ENCODE measurements around the gene H2AZ1. TPM values are rescaled to one million over a fixed set of nuclear protein-coding genes. Genes with fewer than 3 reads are reported as not detected.

The H2AZ1 gene
- total and polyA plus RNA-seq, 4 donors, result 28.5 to 139 (median 103) TPM

DNA sequence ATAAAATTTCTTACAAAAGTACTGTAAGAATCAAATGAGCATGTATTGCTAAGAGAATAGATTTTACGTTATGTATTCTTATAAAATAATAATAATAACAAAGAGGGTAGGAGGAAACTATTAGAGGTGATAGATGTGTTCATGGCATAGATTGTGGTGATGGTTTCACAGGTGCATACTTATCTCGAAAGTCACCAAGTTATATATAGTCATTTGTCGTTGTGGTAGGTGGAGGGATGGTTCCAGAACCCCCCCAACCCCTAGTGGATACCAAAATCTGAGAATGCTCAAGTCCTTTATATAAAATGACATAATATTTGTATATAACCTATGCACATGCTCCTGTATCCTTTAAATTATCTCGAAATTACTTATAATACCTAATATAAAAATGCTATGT is 36.7 kb upstream of the H2AZ1 start:
- WGBS, result 89% methylated on average over 4 of the region's 4 CpGs
- H3K27me3 ChIP-seq (ENCODE audit: control insufficient read depth in 4 of 4, insufficient read depth in 4 of 4, low read length in 3 of 4), result no peaks in the 10 kb centered on the region
- no peaks in the 10 kb centered on the region for H3K9me3 ChIP-seq (ENCODE audit: control insufficient read depth in 4 of 4, low read length in 3 of 4)
- no peaks in the 10 kb centered on the region for H3K4me1 ChIP-seq (ENCODE audit: control insufficient read depth in 4 of 4, insufficient read depth in 4 of 4, low read length in 3 of 4)
- H3K9ac ChIP-seq (ENCODE audit: low read depth in 1 of 2, low read length in 2 of 2), result no peak overlapping the region
- no peak overlapping the region for H3K27ac ChIP-seq (ENCODE audit: low read depth in 1 of 2, low read length in 2 of 2)
- no peaks in the 10 kb centered on the region for H3K36me3 ChIP-seq (ENCODE audit: control insufficient read depth in 4 of 4, insufficient read depth in 3 of 4, low read depth in 1 of 4, low read length in 3 of 4)
- no peak overlapping the region for H3K4me3 ChIP-seq (ENCODE audit: low read depth in 1 of 3, low read length in 3 of 3)
- TF ChIP-seq, protein P1, sequence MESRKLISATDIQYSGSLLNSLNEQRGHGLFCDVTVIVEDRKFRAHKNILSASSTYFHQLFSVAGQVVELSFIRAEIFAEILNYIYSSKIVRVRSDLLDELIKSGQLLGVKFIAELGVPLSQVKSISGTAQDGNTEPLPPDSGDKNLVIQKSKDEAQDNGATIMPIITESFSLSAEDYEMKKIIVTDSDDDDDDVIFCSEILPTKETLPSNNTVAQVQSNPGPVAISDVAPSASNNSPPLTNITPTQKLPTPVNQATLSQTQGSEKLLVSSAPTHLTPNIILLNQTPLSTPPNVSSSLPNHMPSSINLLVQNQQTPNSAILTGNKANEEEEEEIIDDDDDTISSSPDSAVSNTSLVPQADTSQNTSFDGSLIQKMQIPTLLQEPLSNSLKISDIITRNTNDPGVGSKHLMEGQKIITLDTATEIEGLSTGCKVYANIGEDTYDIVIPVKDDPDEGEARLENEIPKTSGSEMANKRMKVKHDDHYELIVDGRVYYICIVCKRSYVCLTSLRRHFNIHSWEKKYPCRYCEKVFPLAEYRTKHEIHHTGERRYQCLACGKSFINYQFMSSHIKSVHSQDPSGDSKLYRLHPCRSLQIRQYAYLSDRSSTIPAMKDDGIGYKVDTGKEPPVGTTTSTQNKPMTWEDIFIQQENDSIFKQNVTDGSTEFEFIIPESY (IDR thresholded peaks at IDR 0.05), result no peak
- TF ChIP-seq HNF4G (IDR thresholded peaks at IDR 0.05) (no peak), YY1 (IDR thresholded peaks at IDR 0.05) (no peak), TAF1 (conservative IDR thresholded peaks at IDR 0.05) (no peak), FOXA1 (IDR thresholded peaks at IDR 0.05) (no peak), SP1 (IDR thresholded peaks at IDR 0.05) (no peak), RAD21 (IDR thresholded peaks at IDR 0.05) (no peak), HNF4A (conservative IDR thresholded peaks at IDR 0.05) (no peak)
- TF ChIP-seq, protein P2, sequence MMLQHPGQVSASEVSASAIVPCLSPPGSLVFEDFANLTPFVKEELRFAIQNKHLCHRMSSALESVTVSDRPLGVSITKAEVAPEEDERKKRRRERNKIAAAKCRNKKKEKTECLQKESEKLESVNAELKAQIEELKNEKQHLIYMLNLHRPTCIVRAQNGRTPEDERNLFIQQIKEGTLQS (IDR thresholded peaks at IDR 0.05), result no peak
- DNase-seq (ENCODE audit: low spot score), result no peak

DNA sequence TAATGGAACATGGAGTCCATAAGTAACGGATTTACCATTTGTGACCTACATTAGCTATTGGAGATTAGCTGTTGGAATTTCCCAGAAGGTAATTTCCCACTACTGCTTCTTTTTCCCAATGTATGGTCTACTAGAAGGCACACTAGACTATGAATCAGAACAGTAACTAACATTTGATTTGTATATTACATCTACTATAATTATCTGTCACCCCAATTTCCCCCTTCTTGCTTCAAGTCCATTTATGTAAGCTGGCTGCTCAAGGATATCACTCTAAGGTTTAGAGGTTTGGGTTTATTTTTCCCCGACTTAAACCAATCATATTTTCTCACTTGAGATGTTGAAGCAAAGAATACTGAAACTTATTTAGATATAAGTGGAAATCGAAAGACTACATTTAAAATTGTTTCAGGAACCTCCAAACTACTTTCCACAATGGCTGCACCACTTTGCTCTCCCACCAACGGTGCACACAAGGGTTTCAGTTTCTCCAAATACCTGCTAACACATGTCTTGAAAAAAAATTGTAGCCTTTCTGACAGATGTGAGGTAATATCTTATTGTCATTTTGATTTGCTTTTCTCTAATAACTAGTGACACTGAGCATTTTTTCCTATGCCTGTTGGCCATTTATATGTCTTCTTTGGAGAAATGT is 33.3 kb upstream of the H2AZ1 start:
- Histone ChIP-seq H3K27ac (ENCODE audit: low read depth in 1 of 2, low read length in 2 of 2) (no peak overlapping the region), H3K4me3 (ENCODE audit: low read depth in 1 of 3, low read length in 3 of 3) (no peak overlapping the region), H3K9ac (ENCODE audit: low read depth in 1 of 2, low read length in 2 of 2) (no peak overlapping the region), H3K36me3 (ENCODE audit: control insufficient read depth in 4 of 4, insufficient read depth in 3 of 4, low read depth in 1 of 4, low read length in 3 of 4) (no peaks in the 10 kb centered on the region), H3K27me3 (ENCODE audit: control insufficient read depth in 4 of 4, insufficient read depth in 4 of 4, low read length in 3 of 4) (no peaks in the 10 kb centered on the region), H3K4me1 (ENCODE audit: control insufficient read depth in 4 of 4, insufficient read depth in 4 of 4, low read length in 3 of 4) (no peaks in the 10 kb centered on the region), H3K9me3 (ENCODE audit: control insufficient read depth in 4 of 4, low read length in 3 of 4) (no peaks in the 10 kb centered on the region)
- TF ChIP-seq EGR1 (IDR thresholded peaks at IDR 0.05; ENCODE audit: low read depth in 2 of 2) (no peak), FOXA1 (IDR thresholded peaks at IDR 0.05) (no peak), FOXA2 (IDR thresholded peaks at IDR 0.05) (no peak), HNF4A (conservative IDR thresholded peaks at IDR 0.05) (no peak), YY1 (IDR thresholded peaks at IDR 0.05) (no peak), RAD21 (IDR thresholded peaks at IDR 0.05) (no peak), GABPA (IDR thresholded peaks at IDR 0.05 in 1 of 2, conservative IDR thresholded peaks at IDR 0.05 in 1 of 2) (no peak), HNF4G (IDR thresholded peaks at IDR 0.05) (no peak), SP1 (IDR thresholded peaks at IDR 0.05) (no peak), TAF1 (conservative IDR thresholded peaks at IDR 0.05) (no peak), RXRA (IDR thresholded peaks at IDR 0.05) (no peak), JUND (IDR thresholded peaks at IDR 0.05) (no peak)
- TF ChIP-seq, protein P2 (IDR thresholded peaks at IDR 0.05), result no peak
- TF ChIP-seq, protein P3, sequence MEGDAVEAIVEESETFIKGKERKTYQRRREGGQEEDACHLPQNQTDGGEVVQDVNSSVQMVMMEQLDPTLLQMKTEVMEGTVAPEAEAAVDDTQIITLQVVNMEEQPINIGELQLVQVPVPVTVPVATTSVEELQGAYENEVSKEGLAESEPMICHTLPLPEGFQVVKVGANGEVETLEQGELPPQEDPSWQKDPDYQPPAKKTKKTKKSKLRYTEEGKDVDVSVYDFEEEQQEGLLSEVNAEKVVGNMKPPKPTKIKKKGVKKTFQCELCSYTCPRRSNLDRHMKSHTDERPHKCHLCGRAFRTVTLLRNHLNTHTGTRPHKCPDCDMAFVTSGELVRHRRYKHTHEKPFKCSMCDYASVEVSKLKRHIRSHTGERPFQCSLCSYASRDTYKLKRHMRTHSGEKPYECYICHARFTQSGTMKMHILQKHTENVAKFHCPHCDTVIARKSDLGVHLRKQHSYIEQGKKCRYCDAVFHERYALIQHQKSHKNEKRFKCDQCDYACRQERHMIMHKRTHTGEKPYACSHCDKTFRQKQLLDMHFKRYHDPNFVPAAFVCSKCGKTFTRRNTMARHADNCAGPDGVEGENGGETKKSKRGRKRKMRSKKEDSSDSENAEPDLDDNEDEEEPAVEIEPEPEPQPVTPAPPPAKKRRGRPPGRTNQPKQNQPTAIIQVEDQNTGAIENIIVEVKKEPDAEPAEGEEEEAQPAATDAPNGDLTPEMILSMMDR (IDR thresholded peaks at IDR 0.05; ENCODE audit: low read depth, low read length, missing input control), result no peak
- TF ChIP-seq, protein P4, sequence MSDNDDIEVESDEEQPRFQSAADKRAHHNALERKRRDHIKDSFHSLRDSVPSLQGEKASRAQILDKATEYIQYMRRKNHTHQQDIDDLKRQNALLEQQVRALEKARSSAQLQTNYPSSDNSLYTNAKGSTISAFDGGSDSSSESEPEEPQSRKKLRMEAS (IDR thresholded peaks at IDR 0.05), result no peak
- TF ChIP-seq, protein P1 (IDR thresholded peaks at IDR 0.05), result no peak
- 78% methylated on average over 4 of the region's 4 CpGs for WGBS
- DNase-seq (ENCODE audit: low spot score), result no peak
